Right lobe of liver (tissue), 6 donors: ENCODE data around the gene UBA52. TPM values are rescaled to one million over a fixed set of nuclear protein-coding genes. Genes with fewer than 3 reads are reported as not detected.

ENCODE experiments used
- ATAC-seq, 4 donors: fragments of 200-7000 bp; cut with Tn5 transposase; one replicate each; pipeline ENCODE4 v1.9.1; 2020; ENCODE audit warnings: mild to moderate bottlenecking in 4 of 4, moderate library complexity in 4 of 4
- DNase-seq, 3 donors: peaks; one replicate each; pipeline ENCODE4 v3.0.0-alpha.2; 2020
- H3K27ac ChIP-seq, 3 donors: fragments of 200-600 bp; one replicate each; pipeline ENCODE4 v1.8.0; 2022
- H3K27me3 ChIP-seq, 2 donors: fragments of 200-600 bp; one replicate each; pipeline ENCODE4 v1.8.0; 2022
- H3K36me3 ChIP-seq, 4 donors: fragments of 200-600 bp; sonication (generic) in 1 of 4; one replicate each; pipeline versions ENCODE4 v1.5.1 to v1.8.0; 2017 to 2022; ENCODE audit warnings: control low read depth in 1 of 4
- H3K4me1 ChIP-seq, 4 donors: fragments of 200-600 bp; sonication (generic) in 1 of 4; one replicate each; pipeline versions ENCODE4 v1.5.1 to v1.8.0; 2017 to 2022; ENCODE audit warnings: control low read depth in 1 of 4
- H3K4me3 ChIP-seq, 3 donors: fragments of 200-600 bp; one replicate each; pipeline ENCODE4 v1.8.0; 2022
- H3K9me3 ChIP-seq, 4 donors: fragments of 200-600 bp; sonication (generic) in 1 of 4; one replicate each; pipeline versions ENCODE4 v1.5.1 to v1.8.0; 2017 to 2022; ENCODE audit warnings: control low read depth in 1 of 4
- CTCF ChIP-seq, 4 donors: fragments of 200-600 bp in 3 of 4; fragments of 450-650 bp in 1 of 4; IDR thresholded peaks; one replicate each; pipeline versions ENCODE4 v1.5.1 to v1.8.0; 2016 to 2022; ENCODE audit warnings: antibody characterized with exemption in 4 of 4, mild to moderate bottlenecking in 2 of 4
- POLR2A ChIP-seq: fragments of 450-650 bp; IDR thresholded peaks from one replicate; pipeline ENCODE4 v1.6.1; 2017; ENCODE audit warnings: antibody characterized with exemption, mild to moderate bottlenecking
- WGBS: methylation state at CpG from one replicate; pipeline ENCODE4 v1.1.6; 2018; ENCODE audit warnings: low coverage, low lambda C conversion rate; ENCODE audit not compliant: insufficient coverage; ENCODE audit errors: missing lambda C conversion rate; 5-methylcytosine and 5-hydroxymethylcytosine counted together
- intact Hi-C, 2 donors: fragments of 100-400 bp; cut with DNase I; formaldehyde crosslinking; loops; one replicate each; pipeline versions ENCODE4 v1.11.2 to v1.14.1; 2022
- total RNA-seq, 6 experiments: library from RNA; depleted of rRNA in 2 of 6; stranded (reverse); fragments of >200 nt in 2 of 6; fragmentation: NEBNext Ultra II Directional in 3 of 6; extraction: Animal tissue kit (Norgen Biotek cat#: 25700) in 3 of 6; gene quantifications; one replicate each; pipeline versions ENCODE4 v1.1.0 to v1.2.4, GENCODE V29; 2016 to 2023
- donor health status: DM: no; HTN: yes; CAD: no.
- donor health status: DM: no; HTN: no; CAD: no.
- donor health status: DM: no; HTN: no; CAD: no.
- donor health status: DM: no; HTN: yes; CAD: no.
- donor health status: DM: no; HTN: yes; CAD: no.

The UBA52 gene
- total RNA-seq, 6 experiments from 2014 or later, result 256 to 470 (median 406) TPM

GRCh38 chr19:18606281-18607225 is 34.9 kb downstream of the UBA52 start, which contains the start of gene CRLF1:
Gene CRLF1 (minus strand): TSS chr19:18606799. CDS start chr19:18606656, 143 bp downstream.
- Histone ChIP-seq H3K27me3 (peaks cover 0 to 41% of the 10 kb centered on the region in 2 donors), H3K27ac (no peak within 1 kb of the TSS), H3K9me3 (no peaks in the 10 kb centered on the region), H3K4me3 (no peak within 1 kb of the TSS), H3K4me1 (peaks cover 0 to 4% (median 0%) of the 10 kb centered on the region in 4 donors), H3K36me3 (no peaks in the 10 kb centered on the region)
- intact Hi-C loops, result no loop called here
- 2% methylated on average over 13 of the region's 116 CpGs for WGBS
- DNase-seq (no peak), ATAC-seq (no peak)
- TF ChIP-seq POLR2A (no peak), CTCF (IDR thresholded peaks at IDR 0.05) (no peak)

- DNase-seq, result no peak
- H3K9me3 ChIP-seq, result no peaks in the 10 kb centered on the region
- intact Hi-C loops, result no loop called here
- peaks cover 0 to 43% of the 10 kb centered on the region in 2 donors for H3K27me3 ChIP-seq
- 1% methylated on average over 27 of the region's 68 CpGs for WGBS
- no peaks in the 10 kb centered on the region for H3K36me3 ChIP-seq
- H3K4me1 ChIP-seq, result peaks cover 0 to 4% (median 0%) of the 10 kb centered on the region in 4 donors
- no peak for ATAC-seq
- H3K27ac ChIP-seq, result no peak overlapping the region
- TF ChIP-seq POLR2A (no peak), CTCF (IDR thresholded peaks at IDR 0.05) (no peak)
- no peak overlapping the region for H3K4me3 ChIP-seq
Measured at GRCh38 chr19:18607226-18608101, 35.8 kb downstream of the UBA52 start.

- WGBS, result 13% methylated on average over 1 of the region's 5 CpGs
Measured at GRCh38 chr19:18608102-18608804, 36.6 kb downstream of the UBA52 start.

More at GRCh38 chr19:18608102-18608804, 36.6 kb downstream of the UBA52 start:
- TF ChIP-seq POLR2A, result no peak
- TF ChIP-seq CTCF (IDR thresholded peaks at IDR 0.05), result no peak
- Histone ChIP-seq H3K4me3 (no peak overlapping the region), H3K9me3 (no peaks in the 10 kb centered on the region), H3K27ac (no peak overlapping the region), H3K27me3 (peaks cover 0 to 41% of the 10 kb centered on the region in 2 donors), H3K36me3 (no peaks in the 10 kb centered on the region), H3K4me1 (peaks cover 0 to 7% (median 0%) of the 10 kb centered on the region in 4 donors)
- no peak for DNase-seq
- intact Hi-C loops, result no loop called here
- no peak for ATAC-seq
